Endodermal cell (in vitro differentiated cells): ENCODE measurements around the gene GANC. TPM values are rescaled to one million over a fixed set of nuclear protein-coding genes. Genes with fewer than 3 reads are reported as not detected.

Source experiments
- DNase-seq: peaks from one replicate; pipeline ENCODE4 v3.0.0-alpha.2; 2017
- H3K27ac ChIP-seq: 2 replicates; pipeline ENCODE4 v1.5.1; 2013; ENCODE audit warnings: mild to moderate bottlenecking, low read depth, low read length, moderate library complexity
- H3K27me3 ChIP-seq: 2 replicates; pipeline ENCODE4 v1.6.1; 2013; ENCODE audit warnings: mild to moderate bottlenecking, low read length, moderate library complexity; ENCODE audit not compliant: insufficient read depth, control insufficient read depth, poor library complexity, severe bottlenecking
- H3K36me3 ChIP-seq: 2 replicates; pipeline ENCODE4 v1.7.0; 2013; ENCODE audit warnings: mild to moderate bottlenecking, low read length, moderate library complexity; ENCODE audit not compliant: control insufficient read depth, insufficient read depth
- H3K4me1 ChIP-seq: one replicate; pipeline ENCODE4 v1.7.0; 2013; ENCODE audit warnings: low read length; ENCODE audit not compliant: control insufficient read depth, insufficient read depth
- H3K4me3 ChIP-seq: 2 replicates; pipeline ENCODE4 v1.5.1; 2013; ENCODE audit warnings: mild to moderate bottlenecking, low read length, moderate library complexity
- H3K9ac ChIP-seq: 2 replicates; pipeline ENCODE4 v1.6.1; 2013; ENCODE audit warnings: mild to moderate bottlenecking, low read length, moderate library complexity; ENCODE audit not compliant: poor library complexity, severe bottlenecking; ENCODE audit errors: extremely low read depth
- H3K9me3 ChIP-seq: 2 replicates; pipeline ENCODE4 v1.6.1; 2013; ENCODE audit warnings: mild to moderate bottlenecking, low read length, moderate library complexity; ENCODE audit not compliant: control insufficient read depth
- H3K27ac Mint-ChIP-seq: 2 replicates; pipeline ENCODE4 v1.8.0; 2020; ENCODE audit warnings: mixed read lengths
- H3K27me3 Mint-ChIP-seq: 2 replicates; pipeline ENCODE4 v1.8.0; 2021; ENCODE audit warnings: mild to moderate bottlenecking, mixed read lengths; ENCODE audit not compliant: insufficient read depth
- H3K36me3 Mint-ChIP-seq: 2 replicates; pipeline ENCODE4 v1.8.0; 2020; ENCODE audit warnings: low read depth, mixed read lengths
- H3K4me1 Mint-ChIP-seq: 2 replicates; pipeline ENCODE4 v1.8.0; 2020; ENCODE audit warnings: mixed read lengths
- H3K4me3 Mint-ChIP-seq: 2 replicates; pipeline ENCODE4 v1.8.0; 2020; ENCODE audit warnings: mild to moderate bottlenecking, moderate library complexity, mixed read lengths
- H3K9me3 Mint-ChIP-seq: 2 replicates; pipeline ENCODE4 v1.8.0; 2020; ENCODE audit warnings: mild to moderate bottlenecking, mixed read lengths
- WGBS, 2 experiments: methylation state at CpG; one replicate each; pipeline versions ENCODE4 v1.1.5 to v1.1.7; 2013; ENCODE audit warnings: missing lambda C conversion rate in 2 of 2, mixed read lengths in 1 of 2; ENCODE audit not compliant: insufficient coverage in 1 of 2, insufficient read length in 1 of 2; 5-methylcytosine and 5-hydroxymethylcytosine counted together
- total RNA-seq, 2 donors: library from RNA; stranded (reverse); fragmentation: NEBNext Ultra II Directional in 1 of 2; extraction: Animal tissue kit (Norgen Biotek cat#: 25700) in 1 of 2; gene quantifications; 2 replicates in 1 of 2; 3 replicates in 1 of 2; pipeline ENCODE4 v1.2.1, GENCODE V29; 2021
- TF ChIP-seq, protein P1 (sequence below): fragments of 200-600 bp; sonication (generic); conservative IDR thresholded peaks from 2 replicates; pipeline ENCODE4 v1.5.0; 2021; ENCODE audit warnings: antibody characterized with exemption, mild to moderate bottlenecking

The GANC gene
- total RNA-seq, 2 donors from 2014 or later: 13.8 to 17.1 TPM

DNA sequence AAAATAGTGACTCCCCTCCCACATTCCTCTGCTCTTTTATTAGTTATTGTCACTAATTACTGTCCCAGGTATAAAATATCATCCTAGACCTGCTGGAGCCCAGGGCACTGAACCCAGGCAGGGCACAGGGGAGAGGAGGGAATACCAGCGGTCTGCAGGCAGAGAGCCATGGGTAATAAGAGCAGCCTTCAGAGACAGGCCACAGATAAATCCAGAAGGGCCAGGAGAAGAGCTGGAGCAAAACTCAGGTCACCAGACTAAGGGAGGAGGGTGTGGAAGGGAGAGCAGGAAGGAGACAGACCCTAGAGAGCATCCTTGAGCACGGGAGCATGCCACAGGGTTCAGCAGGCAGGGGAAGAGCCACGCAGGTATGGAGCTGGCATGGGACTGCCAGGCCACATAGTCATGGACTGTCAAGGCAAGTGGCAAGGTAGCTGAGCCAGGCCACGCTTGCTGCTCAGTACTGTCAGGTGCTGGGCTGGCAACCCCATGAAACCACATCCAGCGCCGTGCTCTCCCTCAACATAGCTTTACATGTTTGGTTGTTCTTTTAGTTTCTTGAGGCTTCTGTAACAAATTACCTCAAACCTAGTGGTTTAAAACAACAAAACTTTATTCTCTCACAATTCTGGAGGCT lies 70.7 kb downstream of the GANC start:
- Mint-ChIP-seq H3K27me3 (no peaks in the 10 kb centered on the region), H3K36me3 (no peaks in the 10 kb centered on the region), H3K4me1 (no peaks in the 10 kb centered on the region), H3K9me3 (no peaks in the 10 kb centered on the region), H3K27ac (no peak overlapping the region), H3K4me3 (no peak overlapping the region)
- TF ChIP-seq, protein P1, sequence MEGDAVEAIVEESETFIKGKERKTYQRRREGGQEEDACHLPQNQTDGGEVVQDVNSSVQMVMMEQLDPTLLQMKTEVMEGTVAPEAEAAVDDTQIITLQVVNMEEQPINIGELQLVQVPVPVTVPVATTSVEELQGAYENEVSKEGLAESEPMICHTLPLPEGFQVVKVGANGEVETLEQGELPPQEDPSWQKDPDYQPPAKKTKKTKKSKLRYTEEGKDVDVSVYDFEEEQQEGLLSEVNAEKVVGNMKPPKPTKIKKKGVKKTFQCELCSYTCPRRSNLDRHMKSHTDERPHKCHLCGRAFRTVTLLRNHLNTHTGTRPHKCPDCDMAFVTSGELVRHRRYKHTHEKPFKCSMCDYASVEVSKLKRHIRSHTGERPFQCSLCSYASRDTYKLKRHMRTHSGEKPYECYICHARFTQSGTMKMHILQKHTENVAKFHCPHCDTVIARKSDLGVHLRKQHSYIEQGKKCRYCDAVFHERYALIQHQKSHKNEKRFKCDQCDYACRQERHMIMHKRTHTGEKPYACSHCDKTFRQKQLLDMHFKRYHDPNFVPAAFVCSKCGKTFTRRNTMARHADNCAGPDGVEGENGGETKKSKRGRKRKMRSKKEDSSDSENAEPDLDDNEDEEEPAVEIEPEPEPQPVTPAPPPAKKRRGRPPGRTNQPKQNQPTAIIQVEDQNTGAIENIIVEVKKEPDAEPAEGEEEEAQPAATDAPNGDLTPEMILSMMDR: no peak
- 82 to 83% methylated on average over 5 to 6 of the region's 6 CpGs for WGBS, 2 experiments
- no peaks in the 10 kb centered on the region for H3K27me3 ChIP-seq
- no peak overlapping the region for H3K4me3 ChIP-seq
- no peak overlapping the region for H3K27ac ChIP-seq
- H3K36me3 ChIP-seq: no peaks in the 10 kb centered on the region
- no peak for DNase-seq
- H3K9me3 ChIP-seq: no peaks in the 10 kb centered on the region
- no peaks in the 10 kb centered on the region for H3K4me1 ChIP-seq
- H3K9ac ChIP-seq: no peak overlapping the region

- 90 to 93% methylated on average over 5 of the region's 5 CpGs for WGBS, 2 experiments
- no peak for DNase-seq
- H3K4me1 ChIP-seq: no peaks in the 10 kb centered on the region
- H3K9me3 ChIP-seq: no peaks in the 10 kb centered on the region
- H3K4me1 Mint-ChIP-seq: no peaks in the 10 kb centered on the region
- H3K4me3 Mint-ChIP-seq: no peak overlapping the region
- no peak overlapping the region for H3K9ac ChIP-seq
- no peaks in the 10 kb centered on the region for H3K27me3 ChIP-seq
- H3K9me3 Mint-ChIP-seq: no peaks in the 10 kb centered on the region
- no peak overlapping the region for H3K27ac Mint-ChIP-seq
- TF ChIP-seq, protein P1: no peak
- H3K4me3 ChIP-seq: no peak overlapping the region
- no peaks in the 10 kb centered on the region for H3K36me3 ChIP-seq
- no peak overlapping the region for H3K27ac ChIP-seq
- H3K27me3 Mint-ChIP-seq: no peaks in the 10 kb centered on the region
- no peaks in the 10 kb centered on the region for H3K36me3 Mint-ChIP-seq
These were observed 71.8 kb downstream of the GANC start for GRCh38 chr15:42344763-42345162.

- H3K9ac ChIP-seq: no peak overlapping the region
- no peaks in the 10 kb centered on the region for H3K4me1 Mint-ChIP-seq
- H3K4me3 ChIP-seq: no peak overlapping the region
- no peak for DNase-seq
- TF ChIP-seq, protein P1: no peak
- H3K9me3 Mint-ChIP-seq: no peaks in the 10 kb centered on the region
- H3K27me3 ChIP-seq: no peaks in the 10 kb centered on the region
- no peak overlapping the region for H3K27ac Mint-ChIP-seq
- no peaks in the 10 kb centered on the region for H3K36me3 ChIP-seq
- H3K27ac ChIP-seq: no peak overlapping the region
- H3K4me3 Mint-ChIP-seq: no peak overlapping the region
- WGBS, 2 experiments: 94 to 100% methylated on average over 2 of the region's 3 CpGs
- H3K27me3 Mint-ChIP-seq: no peaks in the 10 kb centered on the region
- H3K4me1 ChIP-seq: no peaks in the 10 kb centered on the region
- H3K36me3 Mint-ChIP-seq: no peaks in the 10 kb centered on the region
- H3K9me3 ChIP-seq: no peaks in the 10 kb centered on the region
These were observed 72.5 kb downstream of the GANC start for GRCh38 chr15:42345504-42345903.
